Karpas-422 (cell line): Measurements from ENCODE around the gene ACRV1. TPM values are rescaled to one million over a fixed set of nuclear protein-coding genes. Genes with fewer than 3 reads are reported as not detected.

Experiments used
- DNase-seq: peaks from one replicate; pipeline ENCODE4 v3.0.0-alpha.2; 2015
- H2AFZ ChIP-seq: fragments of 200-600 bp; sonication (generic); 2 replicates; pipeline ENCODE4 v1.6.1; 2014; ENCODE audit warnings: antibody characterized with exemption, low read length, mixed read lengths
- H3K27ac ChIP-seq: fragments of 200-600 bp; sonication (generic); 2 replicates; pipeline ENCODE4 v1.5.1; 2014; ENCODE audit warnings: mild to moderate bottlenecking, low read length, moderate library complexity
- H3K27me3 ChIP-seq: fragments of 200-600 bp; sonication (generic); 2 replicates; pipeline ENCODE4 v1.6.1; 2014; ENCODE audit warnings: low read length, mixed read lengths
- H3K36me3 ChIP-seq: fragments of 200-600 bp; sonication (generic); 2 replicates; pipeline ENCODE4 v1.6.1; 2014; ENCODE audit warnings: low read length, mixed read lengths; ENCODE audit not compliant: insufficient read depth
- H3K4me1 ChIP-seq: fragments of 200-600 bp; sonication (generic); 2 replicates; pipeline ENCODE4 v1.6.1; 2014; ENCODE audit warnings: mild to moderate bottlenecking, low read length, mixed read lengths
- H3K4me2 ChIP-seq: fragments of 200-600 bp; sonication (generic); 2 replicates; pipeline ENCODE4 v1.6.1; 2014; ENCODE audit warnings: low read length, low read depth, mild to moderate bottlenecking; ENCODE audit not compliant: poor library complexity, severe bottlenecking
- H3K4me3 ChIP-seq: fragments of 200-600 bp; sonication (generic); 2 replicates; pipeline ENCODE4 v1.5.1; 2014; ENCODE audit warnings: mild to moderate bottlenecking, antibody characterized with exemption, low read length, mixed read lengths
- H3K79me2 ChIP-seq: fragments of 200-600 bp; sonication (generic); 2 replicates; pipeline ENCODE4 v1.6.1; 2014; ENCODE audit warnings: mild to moderate bottlenecking, low read length, mixed read lengths
- H3K9ac ChIP-seq: fragments of 200-600 bp; sonication (generic); 2 replicates; pipeline ENCODE4 v1.6.0; 2014; ENCODE audit warnings: low read length
- H3K9me2 ChIP-seq: fragments of 200-600 bp; sonication (generic), shearing (Covaris generic); replicated peaks from 2 replicates; pipeline ENCODE4 v1.6.0; 2014; ENCODE audit warnings: mild to moderate bottlenecking, low read length, moderate library complexity; ENCODE audit not compliant: insufficient read depth
- H3K9me3 ChIP-seq: fragments of 300-700, 200-600 bp; sonication (generic); 2 replicates; pipeline ENCODE4 v1.6.1; 2014; ENCODE audit warnings: low read length, mixed read lengths
- H4K20me1 ChIP-seq: fragments of 200-600 bp; sonication (generic); 2 replicates; pipeline ENCODE4 v1.6.1; 2014; ENCODE audit warnings: mild to moderate bottlenecking, antibody characterized with exemption, low read length, low read depth; ENCODE audit not compliant: insufficient read depth
- total RNA-seq: library from RNA; depleted of rRNA; stranded (reverse); fragments of >200 nt; shearing (Covaris generic); gene quantifications from 2 replicates; pipeline ENCODE4 v1.2.3, GENCODE V29; 2014; ENCODE audit warnings: low replicate concordance

Gene ACRV1
- total RNA-seq, 1 experiment from 2014 or later: not detected

DNA sequence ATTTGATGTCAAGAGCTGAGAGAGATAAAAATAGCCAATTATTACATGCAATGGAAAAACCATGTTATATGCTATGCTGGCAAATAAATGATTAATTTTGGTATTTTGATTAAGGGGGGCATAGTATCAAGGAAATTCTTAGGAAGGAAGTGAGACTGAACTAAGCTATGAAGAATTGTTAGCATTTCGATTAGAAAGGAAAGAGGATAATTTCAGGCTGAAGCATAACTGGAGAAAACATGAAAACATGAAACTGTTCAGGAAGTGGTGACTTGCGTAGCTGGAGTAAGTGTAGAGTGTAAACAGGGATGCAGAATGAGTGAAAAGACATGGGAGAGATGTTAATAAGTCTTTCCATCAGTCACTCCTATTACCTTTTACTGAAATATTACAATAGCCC is 6.4 kb downstream of the ACRV1 start:
- no peaks in the 10 kb centered on the region for H3K36me3 ChIP-seq
- no peaks in the 10 kb centered on the region for H3K79me2 ChIP-seq
- no peaks in the 10 kb centered on the region for H4K20me1 ChIP-seq
- H3K9me3 ChIP-seq: no peaks in the 10 kb centered on the region
- H3K27ac ChIP-seq: no peak overlapping the region
- H2AFZ ChIP-seq: no peak overlapping the region
- no peak overlapping the region for H3K4me2 ChIP-seq
- no peaks in the 10 kb centered on the region for H3K27me3 ChIP-seq
- no peak for DNase-seq
- H3K4me1 ChIP-seq: no peaks in the 10 kb centered on the region
- H3K9me2 ChIP-seq: no peaks in the 10 kb centered on the region
- no peak overlapping the region for H3K4me3 ChIP-seq
- H3K9ac ChIP-seq: no peak overlapping the region

DNA sequence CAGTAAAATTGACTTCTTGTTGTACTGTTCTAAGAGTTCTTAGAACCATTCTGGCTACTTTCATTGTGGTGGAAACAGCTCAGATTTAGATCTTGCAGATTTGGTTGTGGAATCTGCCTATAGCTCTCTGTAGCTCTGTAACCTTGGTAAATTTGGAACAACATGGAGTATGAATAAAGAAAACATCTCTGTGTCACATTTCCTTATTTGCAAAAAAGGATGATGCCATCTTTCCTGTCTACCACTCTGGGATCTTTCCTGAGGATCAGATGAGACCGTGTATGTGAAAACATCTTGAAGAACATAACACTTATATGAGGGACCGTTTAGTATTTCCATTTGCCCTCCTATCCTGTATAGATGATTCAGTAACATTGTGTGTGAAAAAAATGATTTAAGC is 9.1 kb downstream of the ACRV1 start:
- H3K4me3 ChIP-seq: no peak overlapping the region
- H3K27ac ChIP-seq: no peak overlapping the region
- no peak for DNase-seq
- peaks cover 10% of the 10 kb centered on the region; the same call in 1 of the 2 replicates for H3K79me2 ChIP-seq
- no peaks in the 10 kb centered on the region for H3K4me1 ChIP-seq
- H3K4me2 ChIP-seq: no peak overlapping the region
- no peaks in the 10 kb centered on the region for H4K20me1 ChIP-seq
- peaks cover 6% of the 10 kb centered on the region; the same call in 1 of the 2 replicates for H3K36me3 ChIP-seq
- H3K27me3 ChIP-seq: no peaks in the 10 kb centered on the region
- H3K9me3 ChIP-seq: no peaks in the 10 kb centered on the region
- H3K9me2 ChIP-seq: no peaks in the 10 kb centered on the region
- H2AFZ ChIP-seq: no peak overlapping the region
- H3K9ac ChIP-seq: no peak overlapping the region

DNA sequence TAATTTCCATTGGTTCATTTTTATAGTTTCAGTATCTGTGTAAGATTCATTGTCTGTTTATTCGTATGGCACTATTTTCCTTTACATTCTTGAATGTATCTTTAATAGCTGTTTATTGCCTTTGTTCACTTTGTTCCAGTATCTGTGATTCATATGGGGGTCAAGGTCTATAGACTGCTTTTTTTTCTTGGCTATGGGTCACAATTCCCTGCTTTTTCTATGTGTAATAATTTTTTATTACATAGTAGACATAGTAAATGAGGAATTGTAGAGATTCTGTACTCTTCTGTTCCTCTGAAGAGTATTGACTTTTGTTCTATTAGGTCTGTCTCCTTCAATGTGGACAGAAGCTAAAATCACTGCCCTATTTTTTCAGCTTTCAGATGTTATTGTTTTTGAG is 10.5 kb downstream of the ACRV1 start:
- no peak for DNase-seq
- no peak overlapping the region for H3K27ac ChIP-seq
- no peaks in the 10 kb centered on the region for H3K9me3 ChIP-seq
- no peak overlapping the region for H3K4me3 ChIP-seq
- H4K20me1 ChIP-seq: no peaks in the 10 kb centered on the region
- no peaks in the 10 kb centered on the region for H3K27me3 ChIP-seq
- H3K79me2 ChIP-seq: peaks cover 20% of the 10 kb centered on the region
- no peak overlapping the region for H3K4me2 ChIP-seq
- H3K4me1 ChIP-seq: no peaks in the 10 kb centered on the region
- H3K9me2 ChIP-seq: no peaks in the 10 kb centered on the region
- peaks cover 8% of the 10 kb centered on the region; the same call in 1 of the 2 replicates for H3K36me3 ChIP-seq
- H3K9ac ChIP-seq: no peak overlapping the region
- H2AFZ ChIP-seq: no peak overlapping the region

DNA sequence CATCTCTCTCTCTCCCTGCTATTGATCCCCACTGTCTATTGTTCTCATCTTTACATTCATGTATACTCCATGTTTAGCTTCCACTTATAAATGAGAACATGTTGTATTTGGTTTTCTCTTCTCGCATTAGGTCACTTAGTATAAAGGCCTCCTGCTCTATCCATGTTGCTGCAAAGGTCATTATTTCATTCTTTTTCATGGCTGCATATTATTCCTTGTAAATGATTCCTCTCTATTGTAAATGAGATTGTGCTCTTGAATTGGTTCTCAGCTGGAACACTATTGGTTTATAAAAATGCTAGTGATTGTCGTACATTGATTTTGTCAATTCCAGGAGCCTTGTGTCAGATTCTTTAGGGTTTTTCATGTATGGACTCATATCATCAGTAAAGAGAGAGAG is 13.5 kb downstream of the ACRV1 start:
- no peak for DNase-seq
- H3K4me1 ChIP-seq: peaks cover 4% of the 10 kb centered on the region; the same call in 1 of the 2 replicates
- H3K27me3 ChIP-seq: no peaks in the 10 kb centered on the region
- no peak overlapping the region for H2AFZ ChIP-seq
- no peak overlapping the region for H3K9ac ChIP-seq
- no peak overlapping the region for H3K4me3 ChIP-seq
- H3K79me2 ChIP-seq: peaks cover 38% of the 10 kb centered on the region
- no peaks in the 10 kb centered on the region for H3K9me3 ChIP-seq
- H3K9me2 ChIP-seq: no peaks in the 10 kb centered on the region
- H3K36me3 ChIP-seq: peaks cover 12% of the 10 kb centered on the region; the same call in 1 of the 2 replicates
- no peak overlapping the region for H3K27ac ChIP-seq
- H4K20me1 ChIP-seq: no peaks in the 10 kb centered on the region
- no peak overlapping the region for H3K4me2 ChIP-seq

DNA sequence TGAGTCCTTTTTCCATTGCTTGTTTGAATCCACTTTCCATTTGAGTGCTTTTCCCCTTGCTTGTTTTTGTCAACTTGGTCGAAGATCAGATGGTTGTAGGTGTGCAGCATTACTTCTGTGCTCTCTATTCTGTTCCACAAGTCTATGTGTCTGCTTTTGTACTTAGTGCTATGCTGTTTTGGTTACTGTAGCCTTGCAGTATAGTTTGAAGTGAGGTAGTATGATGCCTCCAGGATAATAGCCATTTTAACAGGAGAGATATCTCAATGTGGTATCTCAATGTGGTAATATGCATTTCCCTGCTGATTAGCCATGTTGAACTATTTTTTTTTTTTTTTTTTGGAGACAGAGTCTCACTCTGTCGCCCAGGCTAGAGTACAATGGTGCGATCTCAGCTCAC is 16.7 kb downstream of the ACRV1 start:
- H3K4me3 ChIP-seq: no peak overlapping the region
- no peaks in the 10 kb centered on the region for H4K20me1 ChIP-seq
- no peaks in the 10 kb centered on the region for H3K9me3 ChIP-seq
- no peak overlapping the region for H3K4me2 ChIP-seq
- no peak overlapping the region for H3K27ac ChIP-seq
- peaks cover 44% of the 10 kb centered on the region for H3K79me2 ChIP-seq
- no peak overlapping the region for H2AFZ ChIP-seq
- H3K9me2 ChIP-seq: no peaks in the 10 kb centered on the region
- peaks cover 19% of the 10 kb centered on the region for H3K36me3 ChIP-seq
- DNase-seq: no peak
- no peak overlapping the region for H3K9ac ChIP-seq
- no peaks in the 10 kb centered on the region for H3K27me3 ChIP-seq
- H3K4me1 ChIP-seq: peaks cover 4% of the 10 kb centered on the region; the same call in 1 of the 2 replicates

GRCh38 chr11:125662689-125663088 is 18.0 kb downstream of the ACRV1 start:
- Histone ChIP-seq H3K4me2 (no peak overlapping the region), H4K20me1 (no peaks in the 10 kb centered on the region), H3K36me3 (peaks cover 19% of the 10 kb centered on the region), H3K4me3 (no peak overlapping the region), H3K9ac (no peak overlapping the region), H3K27me3 (no peaks in the 10 kb centered on the region), H3K9me3 (no peaks in the 10 kb centered on the region), H3K4me1 (peaks cover 4% of the 10 kb centered on the region; the same call in 1 of the 2 replicates), H2AFZ (no peak overlapping the region), H3K9me2 (no peaks in the 10 kb centered on the region), H3K79me2 (peaks cover 43% of the 10 kb centered on the region), H3K27ac (no peak overlapping the region)
- DNase-seq: no peak

DNA sequence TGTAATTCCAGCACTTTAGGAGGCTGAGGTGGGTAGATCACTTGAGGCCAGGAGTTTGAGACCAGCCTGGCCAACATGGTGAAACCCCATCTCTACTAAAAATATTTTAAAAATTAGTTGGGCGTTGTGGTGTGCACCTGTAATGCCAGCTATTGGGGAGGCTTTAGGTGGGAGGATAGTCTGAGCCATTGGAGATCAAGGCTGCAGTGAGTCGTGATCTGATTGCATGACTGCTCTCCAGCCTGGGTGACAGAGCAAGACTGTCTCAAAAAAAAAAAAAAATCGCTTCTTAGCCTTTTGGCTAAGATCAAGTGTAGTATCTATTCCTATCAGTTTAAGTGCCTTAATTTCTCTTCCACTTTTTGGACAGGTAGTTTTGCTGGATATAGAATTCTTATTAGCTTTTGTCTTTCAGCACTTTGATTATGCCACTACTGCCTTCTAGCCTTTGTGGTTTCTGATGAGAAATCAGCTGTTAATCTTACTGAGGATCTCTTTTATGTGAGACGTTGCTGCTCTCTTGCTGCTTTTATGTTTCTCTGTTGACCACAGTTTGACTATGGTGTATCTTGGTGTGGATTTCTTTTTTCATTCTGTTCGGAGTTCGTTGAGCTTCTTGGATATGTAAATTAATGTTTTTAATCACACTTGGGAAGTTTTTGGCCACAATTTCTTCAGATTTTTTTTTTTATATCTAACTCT is 31.0 kb downstream of the ACRV1 start:
- Histone ChIP-seq H3K9me3 (no peaks in the 10 kb centered on the region), H3K4me3 (no peak overlapping the region), H3K79me2 (peaks cover 40% of the 10 kb centered on the region), H3K4me2 (no peak overlapping the region), H3K36me3 (peaks cover 17% of the 10 kb centered on the region), H2AFZ (no peak overlapping the region), H3K27me3 (no peaks in the 10 kb centered on the region), H4K20me1 (no peaks in the 10 kb centered on the region), H3K9ac (no peak overlapping the region), H3K9me2 (no peaks in the 10 kb centered on the region), H3K27ac (no peak overlapping the region), H3K4me1 (no peaks in the 10 kb centered on the region)
- DNase-seq: no peak

GRCh38 chr11:125645871-125646270 is 34.8 kb downstream of the ACRV1 start:
- Histone ChIP-seq H3K27ac (no peak overlapping the region), H3K9ac (no peak overlapping the region), H4K20me1 (no peaks in the 10 kb centered on the region), H3K36me3 (peaks cover 25% of the 10 kb centered on the region), H2AFZ (no peak overlapping the region), H3K79me2 (peaks cover 28% of the 10 kb centered on the region), H3K27me3 (no peaks in the 10 kb centered on the region), H3K4me3 (no peak overlapping the region), H3K4me1 (no peaks in the 10 kb centered on the region), H3K9me2 (no peaks in the 10 kb centered on the region), H3K4me2 (no peak overlapping the region), H3K9me3 (no peaks in the 10 kb centered on the region)
- DNase-seq: no peak
